H1 (cell line): ENCODE results near the gene SLC7A6OS. TPM values are rescaled to one million over a fixed set of nuclear protein-coding genes. Genes with fewer than 3 reads are reported as not detected.

Experiments
- GTF2F1 ChIP-seq: IDR thresholded peaks from 2 replicates; pipeline ENCODE4 v1.6.1; 2012; ENCODE audit warnings: low read depth, low read length, improper control_type of control experiment, borderline replicate concordance
- POLR2A ChIP-seq, 2 experiments: IDR thresholded peaks; 1 replicate in 1 of 2; 2 replicates in 1 of 2; pipeline ENCODE4 v1.6.1; 2011; ENCODE audit warnings: low read depth in 2 of 2, low read length in 2 of 2, mild to moderate bottlenecking in 2 of 2; ENCODE audit errors: control extremely low read depth in 1 of 2
- SP1 ChIP-seq: IDR thresholded peaks from 2 replicates; pipeline ENCODE4 v1.6.1; 2011; ENCODE audit warnings: low read depth, low read length
- polyA plus RNA-seq, 7 experiments: library from polyadenylated mRNA; depleted of rRNA in 3 of 7; stranded (reverse) in 5 of 7; unstranded in 2 of 7; fragments of >200 nt in 5 of 7; fragments of 200-250 nt in 2 of 7; gene quantifications; 1 replicate in 5 of 7; 2 replicates in 1 of 7; 4 replicates in 1 of 7; pipeline versions ENCODE4 v1.2.1 to v1.2.3, GENCODE V29; 2011 to 2013; ENCODE audit warnings: missing spikeins in 2 of 7, mixed read lengths in 2 of 7
- total RNA-seq: library from RNA; stranded (reverse); fragmentation: NEBNext Ultra II Directional; extraction: Animal tissue kit (Norgen Biotek cat#: 25700); gene quantifications from 2 replicates; pipeline ENCODE4 v1.2.1, GENCODE V29; 2021
- TF ChIP-seq, protein P1 (sequence below), 3 experiments: IDR thresholded peaks; 1 replicate in 2 of 3; 2 replicates in 1 of 3; pipeline versions ENCODE4 v1.5.1 to v1.6.1; 2011; ENCODE audit warnings: low read length in 3 of 3, mild to moderate bottlenecking in 3 of 3, inconsistent platforms in 2 of 3, low read depth in 1 of 3, moderate library complexity in 1 of 3; ENCODE audit not compliant: insufficient read depth in 1 of 3; ENCODE audit errors: control extremely low read depth in 1 of 3

Gene SLC7A6OS
- total and polyA plus RNA-seq, 2 of the 8 experiments (the other 6 are each of a cell fraction or from before 2014, with no cell fraction given): 7.3 to 21.3 TPM

DNA sequence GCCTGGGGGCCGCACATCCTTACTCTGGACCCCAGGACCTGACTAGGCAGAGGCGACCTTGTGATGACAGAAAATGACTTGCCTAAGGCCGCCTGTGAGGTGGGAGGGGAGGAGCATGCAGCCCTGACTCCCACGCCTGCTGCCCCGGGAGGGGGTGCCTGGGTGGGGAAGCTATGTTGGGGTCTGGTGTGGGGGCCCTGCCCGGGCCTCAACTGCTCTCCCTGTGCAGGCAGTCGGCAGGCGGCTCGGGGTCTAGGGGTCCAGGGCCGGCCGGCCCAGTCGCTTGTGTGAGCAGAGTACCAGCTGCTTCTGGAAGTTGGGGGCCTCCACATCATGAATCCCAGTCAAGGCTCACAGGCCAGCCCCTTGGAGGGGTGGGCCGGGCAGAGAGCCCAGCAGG is 48.2 kb upstream of the SLC7A6OS start (continued):
- TF ChIP-seq, protein P1, sequence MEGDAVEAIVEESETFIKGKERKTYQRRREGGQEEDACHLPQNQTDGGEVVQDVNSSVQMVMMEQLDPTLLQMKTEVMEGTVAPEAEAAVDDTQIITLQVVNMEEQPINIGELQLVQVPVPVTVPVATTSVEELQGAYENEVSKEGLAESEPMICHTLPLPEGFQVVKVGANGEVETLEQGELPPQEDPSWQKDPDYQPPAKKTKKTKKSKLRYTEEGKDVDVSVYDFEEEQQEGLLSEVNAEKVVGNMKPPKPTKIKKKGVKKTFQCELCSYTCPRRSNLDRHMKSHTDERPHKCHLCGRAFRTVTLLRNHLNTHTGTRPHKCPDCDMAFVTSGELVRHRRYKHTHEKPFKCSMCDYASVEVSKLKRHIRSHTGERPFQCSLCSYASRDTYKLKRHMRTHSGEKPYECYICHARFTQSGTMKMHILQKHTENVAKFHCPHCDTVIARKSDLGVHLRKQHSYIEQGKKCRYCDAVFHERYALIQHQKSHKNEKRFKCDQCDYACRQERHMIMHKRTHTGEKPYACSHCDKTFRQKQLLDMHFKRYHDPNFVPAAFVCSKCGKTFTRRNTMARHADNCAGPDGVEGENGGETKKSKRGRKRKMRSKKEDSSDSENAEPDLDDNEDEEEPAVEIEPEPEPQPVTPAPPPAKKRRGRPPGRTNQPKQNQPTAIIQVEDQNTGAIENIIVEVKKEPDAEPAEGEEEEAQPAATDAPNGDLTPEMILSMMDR (IDR thresholded peaks at IDR 0.05; ENCODE audit: control extremely low read depth in 1 of 3, insufficient read depth in 1 of 3, low read depth in 1 of 3, low read length in 3 of 3): no peak
- TF ChIP-seq GTF2F1: no peak
- TF ChIP-seq SP1: no peak
- no peak for TF ChIP-seq POLR2A (IDR thresholded peaks at IDR 0.05; ENCODE audit: control extremely low read depth in 1 of 2, low read depth in 2 of 2, low read length in 2 of 2)
